SHP77 (cell line): ENCODE data around the gene RDH13.
A peak's percentile ranks its signal among the peaks of the same experiment; 100 is the strongest.
"Not testable (repeated sequence)": the region's sequence is repeated elsewhere in the genome, so short reads cannot be mapped to it uniquely, and the experiment has no call there.

Source experiments
- DNase-seq, 2 experiments: peaks; one replicate each; lab custom pipeline; 2025; lab: John Stamatoyannopoulos, UW

Gene RDH13, protein sequence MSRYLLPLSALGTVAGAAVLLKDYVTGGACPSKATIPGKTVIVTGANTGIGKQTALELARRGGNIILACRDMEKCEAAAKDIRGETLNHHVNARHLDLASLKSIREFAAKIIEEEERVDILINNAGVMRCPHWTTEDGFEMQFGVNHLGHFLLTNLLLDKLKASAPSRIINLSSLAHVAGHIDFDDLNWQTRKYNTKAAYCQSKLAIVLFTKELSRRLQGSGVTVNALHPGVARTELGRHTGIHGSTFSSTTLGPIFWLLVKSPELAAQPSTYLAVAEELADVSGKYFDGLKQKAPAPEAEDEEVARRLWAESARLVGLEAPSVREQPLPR

DNA sequence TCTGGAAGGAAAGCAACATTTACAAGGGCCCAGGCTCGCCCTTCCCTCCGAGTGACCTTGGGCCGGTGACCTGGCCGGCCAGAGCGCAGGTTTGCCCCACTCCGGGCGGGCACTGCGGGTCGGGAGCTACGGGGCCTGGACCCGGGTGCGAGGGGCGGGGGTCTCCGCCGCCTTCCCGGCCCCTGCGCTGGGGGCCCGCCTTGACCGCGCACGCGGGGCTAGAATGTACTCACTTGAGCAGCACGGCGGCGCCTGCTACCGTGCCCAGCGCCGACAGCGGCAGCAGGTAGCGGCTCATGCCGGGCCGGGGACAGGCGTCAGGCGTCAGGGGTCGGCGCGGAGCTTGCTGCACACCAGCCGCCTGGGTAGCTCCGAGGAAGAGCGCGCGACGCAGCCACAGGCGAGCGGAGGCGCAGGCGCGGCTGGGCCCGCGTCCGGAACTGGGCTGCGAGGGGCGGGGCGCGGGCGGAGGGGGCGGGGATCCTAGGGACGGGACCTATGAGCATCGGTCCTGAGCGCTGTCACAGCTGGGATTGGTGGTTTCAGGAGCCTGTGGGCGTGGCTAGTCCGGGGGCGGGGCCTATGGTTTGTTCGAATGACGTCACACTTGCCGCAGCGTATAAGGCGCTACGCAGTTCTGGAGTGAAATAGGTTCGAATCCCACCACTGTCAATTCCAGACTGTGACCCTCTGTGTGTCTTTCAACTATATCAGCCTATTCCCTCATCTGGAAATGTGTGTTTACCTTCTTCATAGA, at the start of gene RDH13:
Gene RDH13 (minus strand): TSS at position 414 of the 757 bp plus-strand sequence. CDS start 116 bp downstream, at position 298.
- DNase-seq = peak; percentile 91 to 92

DNA sequence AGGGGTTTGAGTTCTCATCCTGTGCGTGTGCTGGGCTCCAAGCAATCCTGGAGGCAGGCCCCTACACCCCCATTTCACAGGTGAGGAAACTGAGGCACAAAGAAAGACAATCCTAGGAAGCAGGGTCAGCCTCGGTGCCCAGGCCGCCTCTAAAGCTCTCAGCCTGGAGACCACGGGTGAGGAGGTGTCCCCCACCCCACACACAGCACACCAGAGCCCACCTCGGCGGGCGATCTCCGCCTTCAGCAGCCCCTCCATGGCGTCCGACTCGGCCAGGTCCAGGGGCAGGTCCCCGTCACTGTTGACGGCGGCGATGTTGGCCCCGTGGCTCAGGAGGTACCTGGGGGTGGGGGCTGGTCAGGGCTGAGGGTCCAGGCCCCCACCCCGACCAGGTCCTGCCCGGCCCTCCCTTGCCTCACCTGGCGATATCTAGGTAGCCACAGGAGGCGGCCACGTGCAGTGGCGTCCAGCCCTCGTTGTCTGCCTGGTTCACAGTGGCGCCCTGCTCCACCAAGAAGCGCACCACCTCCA, 49.4 kb upstream of the RDH13 start:
- DNase-seq = no peak

DNA sequence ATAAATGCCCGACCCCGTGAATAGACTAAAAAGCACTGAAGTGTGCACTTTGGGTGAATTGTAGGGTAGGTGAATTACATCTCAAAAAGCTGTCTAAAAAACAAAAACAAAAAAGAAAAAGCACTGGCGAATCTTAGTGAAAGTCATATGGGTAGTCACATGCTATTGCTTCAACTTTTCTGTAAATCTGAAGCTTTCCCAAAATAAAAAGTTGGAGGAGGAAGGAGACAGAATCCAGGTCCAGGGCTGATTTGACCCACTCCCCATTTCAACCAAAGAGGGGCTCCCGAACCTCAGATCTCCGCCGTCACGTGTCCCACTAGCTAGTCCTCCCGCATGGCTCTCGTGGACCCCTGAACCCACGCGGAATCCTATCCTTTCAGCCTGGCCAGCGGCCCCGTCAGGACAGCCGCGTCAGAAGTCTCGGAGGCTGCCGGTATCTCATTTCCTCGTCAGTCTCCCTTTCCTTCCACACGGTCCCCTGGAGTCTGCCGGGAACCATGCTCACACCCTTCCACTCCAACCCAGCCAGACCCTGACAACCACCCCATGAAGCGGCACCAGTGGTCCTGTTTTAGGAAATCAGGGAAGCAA, 48.4 kb upstream of the RDH13 start:
- DNase-seq = no peak

DNA sequence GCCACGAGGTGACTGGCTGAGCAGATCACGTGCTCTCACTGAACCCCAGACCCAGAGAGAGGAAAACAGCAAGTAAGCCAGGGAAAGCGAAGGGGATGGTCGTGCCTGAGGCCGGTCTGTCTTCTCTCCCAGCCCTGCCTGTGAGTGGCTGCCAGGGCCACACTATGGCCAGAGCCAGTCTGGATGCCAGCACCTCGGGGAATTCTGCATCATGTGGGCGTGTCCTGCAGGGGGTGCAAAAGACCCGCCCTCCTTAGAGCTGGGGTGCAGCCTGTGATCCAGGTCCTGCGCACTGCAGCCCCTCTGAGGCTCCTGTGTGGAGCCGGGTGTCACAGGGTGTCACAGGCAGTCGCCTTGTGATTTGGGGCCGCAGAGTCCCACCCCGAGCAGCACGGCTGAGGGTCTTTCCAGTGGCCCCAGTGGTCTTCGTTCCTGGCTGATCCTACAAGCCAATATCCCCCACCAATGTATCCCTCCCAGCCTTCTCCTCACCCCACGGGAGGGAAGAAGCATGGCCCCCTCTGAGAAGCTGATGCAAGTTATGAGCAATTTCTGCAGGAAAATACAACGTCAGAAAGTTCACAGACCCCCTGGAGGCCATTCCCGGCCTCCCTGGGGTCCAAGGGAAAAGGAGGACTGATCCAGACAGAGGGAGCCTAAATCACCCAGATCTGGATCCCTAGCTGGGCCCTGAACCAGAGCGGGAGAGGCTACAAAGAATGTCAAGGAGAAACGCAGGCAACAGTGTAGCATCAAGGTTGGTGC, 46.8 kb upstream of the RDH13 start:
- no peak for DNase-seq

DNA sequence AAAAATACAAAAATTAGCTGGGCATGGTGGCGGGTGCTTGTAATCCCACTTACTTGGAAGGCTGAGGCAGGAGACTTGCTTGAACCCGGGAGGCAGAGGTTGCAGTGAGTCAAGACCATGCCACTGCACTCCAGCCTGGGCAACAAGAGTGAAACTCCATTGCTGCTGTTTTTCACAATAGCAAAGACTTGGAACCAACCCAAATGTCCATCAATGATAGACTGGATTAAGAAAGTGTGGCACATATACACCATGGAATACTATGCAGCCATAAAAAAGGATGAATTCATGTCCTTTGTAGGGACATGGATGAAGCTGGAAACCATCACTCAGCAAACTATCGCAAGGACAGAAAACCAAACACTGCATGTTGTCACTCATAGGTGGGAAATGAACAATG, 44.3 kb upstream of the RDH13 start:
- not testable (repeated sequence) for DNase-seq

DNA sequence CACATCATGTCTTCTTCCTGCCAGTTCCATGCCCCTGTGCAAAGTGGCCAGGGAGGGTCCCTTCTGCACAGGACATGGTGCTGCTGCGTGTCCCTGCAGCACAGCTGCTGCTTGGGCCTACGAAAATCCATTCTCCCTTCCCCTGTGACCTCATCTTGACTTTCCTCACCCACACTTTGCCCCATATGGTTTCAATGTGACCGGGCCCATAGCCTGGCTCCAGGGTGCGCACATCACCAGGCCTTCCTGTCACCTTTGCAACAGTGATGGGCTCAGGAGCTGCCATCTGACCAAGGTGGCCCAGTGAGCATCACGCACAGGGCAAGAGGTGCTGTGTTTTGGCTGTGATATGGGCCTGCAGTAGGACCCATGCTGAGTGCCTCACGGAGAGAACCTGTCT, 43.6 kb upstream of the RDH13 start:
- DNase-seq = no peak

DNA sequence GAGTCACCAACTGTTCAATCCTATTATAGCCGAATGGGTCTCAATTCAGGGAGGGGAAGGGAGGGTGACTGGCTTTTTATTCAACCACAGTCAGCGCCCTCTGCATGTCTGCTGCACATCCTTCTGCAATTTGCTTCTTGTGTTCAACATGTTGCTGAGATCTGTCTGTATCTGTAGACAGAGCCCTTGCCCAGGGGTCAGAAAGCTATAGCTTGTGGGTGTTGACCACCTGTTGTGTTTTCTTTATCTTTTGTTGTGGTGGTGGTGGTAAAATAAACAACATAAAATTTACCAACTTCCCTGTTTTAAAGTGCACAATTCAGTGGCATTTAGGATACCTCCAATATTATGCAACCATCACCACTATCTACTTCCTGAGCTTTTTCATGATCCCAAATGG, 42.3 kb upstream of the RDH13 start:
- DNase-seq = no peak

DNA sequence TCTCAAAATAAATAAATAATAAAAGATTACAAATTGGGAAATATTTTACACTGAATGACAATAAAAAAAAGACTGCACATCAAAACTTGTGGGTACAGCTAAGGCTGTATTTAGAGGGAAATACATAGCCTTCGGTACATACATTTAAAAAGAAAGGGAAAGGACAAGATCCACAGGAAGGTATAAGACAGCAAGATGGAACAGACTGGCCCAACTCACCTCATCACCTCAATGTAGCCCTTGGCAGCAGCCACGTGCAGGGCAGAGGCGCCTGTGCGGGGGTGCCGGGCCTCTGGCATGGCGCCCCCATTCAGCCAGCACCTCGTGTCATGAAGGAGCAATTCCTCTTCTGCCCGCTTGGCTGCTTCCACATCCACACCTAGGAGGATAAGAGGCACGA, 40.2 kb upstream of the RDH13 start:
- DNase-seq = no peak

DNA sequence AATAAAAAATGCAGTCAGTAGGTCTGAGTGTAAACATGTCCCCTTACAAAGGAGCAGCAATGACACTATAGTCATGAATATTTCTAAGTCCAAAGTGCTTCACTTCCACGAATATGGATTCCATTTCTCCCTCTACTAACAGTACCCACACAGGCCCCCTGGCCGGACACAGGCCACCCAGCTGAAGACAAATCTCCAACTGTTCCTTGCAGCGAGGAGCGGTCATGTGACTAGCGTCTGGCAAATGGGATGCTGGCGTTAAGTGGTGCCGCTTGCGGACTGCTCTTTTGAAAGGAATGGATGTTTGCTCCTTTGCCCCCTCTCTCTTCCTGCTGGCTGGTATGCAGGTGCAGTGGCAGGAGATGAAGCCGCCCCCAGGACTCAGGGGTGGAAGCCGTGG, 38.3 kb upstream of the RDH13 start:
- DNase-seq = no peak

DNA sequence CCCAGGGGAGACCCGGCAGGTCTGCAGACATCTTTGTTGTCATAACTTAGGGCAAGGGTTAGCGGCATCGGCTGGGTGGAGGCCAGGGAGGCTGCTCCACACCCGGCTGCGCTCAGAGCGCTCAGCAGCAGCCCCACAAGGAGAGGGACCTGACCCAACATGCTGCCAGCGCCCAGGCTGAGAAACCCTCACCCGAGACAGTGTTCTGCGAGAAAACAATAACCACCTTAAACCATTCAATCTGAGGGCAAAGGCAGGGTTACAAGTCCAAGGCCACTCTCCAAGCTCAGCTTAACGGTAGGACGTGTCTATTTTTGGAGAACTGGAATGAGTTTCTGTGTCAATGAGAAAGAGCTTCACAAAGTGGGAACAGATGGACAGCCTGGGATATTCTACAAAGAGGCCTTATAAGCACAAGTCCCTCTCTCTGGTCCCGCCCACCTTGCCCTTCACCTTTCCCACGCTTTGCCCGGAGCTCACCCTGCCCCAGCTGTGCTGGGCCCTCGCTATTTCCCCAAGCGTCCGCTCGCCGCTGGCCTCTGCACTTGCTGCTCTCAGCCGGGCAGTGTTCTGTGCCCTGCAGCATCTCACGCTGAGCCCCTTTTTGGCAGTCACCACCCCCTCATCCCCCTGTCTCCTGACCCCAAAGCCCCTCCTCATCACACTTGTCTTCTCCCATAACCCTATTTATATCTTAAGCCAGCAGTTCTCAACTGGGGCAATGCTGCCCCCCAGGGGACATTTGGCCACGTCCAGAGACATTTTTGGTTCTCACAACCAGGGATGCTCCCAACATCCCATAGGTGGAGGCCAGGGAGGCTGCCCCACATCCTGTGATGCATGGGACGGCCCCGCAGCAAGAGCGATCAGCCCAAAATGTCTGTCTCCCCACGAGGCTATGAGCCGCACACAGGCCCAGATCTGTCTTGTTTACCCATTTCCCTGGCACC, 36.9 kb upstream of the RDH13 start:
- DNase-seq = no peak

DNA sequence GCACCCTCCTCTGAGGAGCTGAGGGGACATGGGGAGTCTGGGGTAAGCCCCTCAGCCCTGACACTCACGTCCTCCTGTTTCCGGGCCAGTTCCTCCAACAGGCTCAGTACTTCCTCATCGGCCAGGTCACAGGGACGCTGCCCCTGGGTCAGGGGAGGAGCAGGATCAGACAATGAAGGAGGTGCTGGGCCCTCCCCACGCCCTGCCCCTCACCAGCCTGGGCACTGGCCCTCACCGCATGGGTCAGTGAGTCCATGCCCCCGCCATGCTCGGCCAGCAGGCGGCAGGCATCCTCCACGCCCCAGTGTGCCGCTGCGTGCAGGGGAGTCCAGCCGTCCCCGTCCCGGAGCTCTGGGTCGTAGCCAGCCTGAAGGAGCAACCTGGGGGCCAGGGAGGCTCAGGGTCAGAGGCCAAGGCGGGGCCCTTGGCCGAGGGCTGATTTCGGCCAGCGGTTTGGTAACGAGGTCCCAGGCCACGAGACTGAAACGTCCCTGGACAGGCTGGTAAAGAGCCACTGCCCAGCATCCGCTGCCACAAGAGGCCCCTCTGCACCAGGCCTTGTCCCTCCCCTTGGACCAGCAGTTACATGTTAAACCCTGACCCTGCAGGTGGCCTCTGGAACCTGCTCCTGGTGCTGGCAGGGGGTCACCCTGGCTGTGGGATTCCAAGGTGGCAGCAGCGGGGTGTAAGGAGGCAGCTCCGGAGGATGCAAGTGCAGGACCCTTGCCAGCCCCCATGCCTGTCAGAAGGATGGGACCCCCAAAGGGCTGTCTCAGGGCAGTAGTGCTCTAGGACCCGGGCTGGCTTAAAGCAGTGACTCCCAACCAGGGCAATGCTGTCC, 36.0 kb upstream of the RDH13 start:
- no peak for DNase-seq

DNA sequence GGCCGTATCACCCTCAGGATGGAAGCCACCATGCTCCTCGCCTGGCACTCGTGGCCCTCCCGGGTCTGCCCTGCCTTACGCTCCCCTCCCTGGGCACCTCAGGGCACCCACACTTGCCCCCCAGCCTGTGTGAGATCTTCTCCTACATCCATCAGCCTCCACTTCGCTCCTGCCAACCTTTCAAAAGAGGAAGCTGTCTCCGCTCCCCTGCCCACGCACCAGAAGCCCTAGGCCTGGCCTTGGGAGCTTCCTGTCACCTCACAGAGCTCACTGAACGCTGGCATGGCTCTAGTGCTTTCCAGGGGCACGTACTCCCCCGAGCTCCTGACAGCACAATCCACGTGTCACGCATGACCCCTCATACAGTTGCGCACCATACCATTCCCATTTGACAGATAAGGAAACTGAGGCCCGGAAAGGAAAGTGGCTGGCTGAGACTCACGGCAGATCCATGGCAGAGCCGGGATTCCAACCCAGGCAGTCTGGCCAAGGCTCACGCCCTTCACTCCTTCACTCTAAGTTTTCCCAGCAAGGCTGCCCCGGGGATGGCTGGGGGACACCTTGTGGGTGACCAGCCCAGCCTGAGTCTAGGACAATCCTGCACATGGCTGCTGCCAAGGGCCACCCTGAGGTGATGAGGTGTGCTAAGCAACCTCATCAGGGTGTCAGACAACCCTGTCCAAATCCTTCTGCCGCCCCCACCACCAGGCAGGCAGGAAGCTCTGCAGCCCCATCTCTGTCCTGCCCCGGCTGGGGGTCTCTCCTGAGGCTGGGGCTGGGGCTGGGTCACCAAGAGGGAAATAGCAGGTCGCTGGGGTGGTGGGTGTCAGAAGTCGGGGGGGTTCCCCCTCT, 35.1 kb upstream of the RDH13 start:
- no peak for DNase-seq

DNA sequence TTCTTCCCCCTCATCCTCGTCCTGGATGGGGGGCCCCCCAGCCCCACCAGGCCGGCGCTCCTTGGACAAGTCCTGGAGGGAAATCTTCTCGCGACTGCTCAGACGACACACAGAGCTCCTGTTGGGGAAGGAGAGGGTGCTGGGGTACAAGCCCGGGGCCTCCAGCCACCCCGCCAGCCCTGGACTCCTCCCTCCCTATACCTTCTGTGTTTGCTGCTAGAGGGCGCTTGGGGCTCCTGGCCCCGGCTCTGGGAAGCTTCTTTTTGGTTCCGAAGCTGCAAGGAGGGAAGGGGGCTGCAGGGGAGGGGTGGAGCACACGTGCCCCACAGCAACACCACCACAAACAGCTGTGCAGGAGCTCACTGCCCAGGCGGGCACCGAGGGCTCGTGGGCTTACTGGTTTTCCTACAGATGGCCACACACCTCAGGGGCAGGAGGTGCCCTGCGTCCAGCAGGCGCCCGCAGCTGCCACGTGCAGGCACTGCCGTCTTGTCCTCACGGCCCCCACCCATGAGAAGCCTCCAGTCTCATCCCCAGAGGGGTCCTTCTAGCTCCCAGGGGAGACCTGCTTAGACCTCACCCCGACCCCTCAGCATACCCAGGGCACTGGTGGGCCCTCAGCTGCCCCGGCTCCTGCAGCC, 33.2 kb upstream of the RDH13 start:
- DNase-seq = no peak

DNA sequence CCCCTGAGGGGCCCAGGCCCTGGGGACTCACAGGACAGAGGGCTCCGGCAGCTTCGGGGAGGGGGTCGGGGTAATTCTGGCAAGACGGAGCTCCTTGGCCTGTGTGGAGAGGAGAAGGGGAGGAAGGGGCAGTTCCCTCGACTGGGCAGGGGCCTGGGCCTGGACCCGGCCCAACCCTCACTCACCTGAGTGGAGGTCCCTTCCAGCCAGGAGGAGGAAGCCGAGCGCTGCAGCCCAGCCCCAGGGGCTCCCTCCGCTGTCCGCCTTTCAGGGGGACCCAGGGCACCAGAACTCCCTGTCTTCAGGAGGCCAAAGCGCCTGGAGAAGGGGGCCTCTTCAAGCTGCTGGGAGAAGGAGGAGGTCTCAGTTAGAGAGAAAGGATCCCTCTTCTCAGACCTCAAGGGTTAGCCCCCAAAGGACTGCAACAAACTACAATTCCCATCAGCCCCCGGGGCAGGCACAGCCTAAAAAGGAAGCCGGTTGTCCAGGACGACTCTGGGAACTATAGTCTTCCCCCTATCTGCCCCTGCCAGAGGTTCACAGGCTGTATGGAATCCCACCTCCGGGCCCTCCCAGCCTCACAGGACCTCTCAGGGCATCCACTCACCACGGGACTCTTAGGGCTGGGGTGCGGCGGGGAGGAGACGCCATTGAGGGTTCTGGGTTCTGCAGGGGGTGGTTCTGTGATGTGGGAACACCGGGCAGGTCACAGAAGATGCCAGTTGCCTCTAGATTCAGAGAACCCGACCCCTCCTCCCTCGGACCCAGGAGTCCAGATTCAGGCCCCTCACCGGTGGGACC, 32.5 kb upstream of the RDH13 start:
- no peak for DNase-seq

DNA sequence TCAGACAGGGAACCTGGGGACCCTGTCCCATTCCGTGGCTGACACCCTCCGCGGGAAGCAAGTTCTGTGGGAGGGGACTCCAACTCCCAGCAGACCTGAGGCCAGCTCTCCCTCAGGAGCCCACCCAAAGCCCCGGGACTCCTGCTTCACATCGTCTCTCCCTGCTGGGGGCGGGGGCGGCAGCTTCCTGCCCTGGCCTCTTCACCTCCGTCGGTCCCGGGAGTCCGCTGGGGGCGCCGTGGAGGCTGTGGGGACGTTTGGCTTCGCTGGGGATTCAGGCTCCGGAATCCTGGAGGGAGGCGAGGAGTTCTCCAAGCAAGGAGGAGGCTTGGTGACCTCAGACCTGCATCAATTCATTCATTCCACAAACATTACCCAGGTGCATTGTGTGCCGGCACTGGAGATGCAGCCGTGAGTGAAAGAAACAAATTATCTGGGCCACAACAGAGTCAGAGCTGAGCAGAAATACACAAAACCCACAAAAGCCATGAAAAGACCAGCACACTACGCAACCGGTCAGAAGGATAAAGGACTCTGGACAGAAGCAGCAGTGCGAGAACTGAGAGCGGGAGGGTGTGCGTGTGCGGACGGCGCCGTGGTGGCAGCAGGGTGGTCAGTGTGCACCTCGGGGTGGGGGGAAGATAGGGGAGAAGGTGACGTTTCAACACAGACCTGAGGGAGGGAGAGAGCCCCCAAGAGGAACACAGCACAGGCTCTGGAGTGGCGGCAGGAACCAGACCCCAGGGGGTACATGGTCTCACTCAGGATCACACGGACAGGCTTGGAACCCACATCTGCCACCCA, 31.7 kb upstream of the RDH13 start:
- no peak for DNase-seq

DNA sequence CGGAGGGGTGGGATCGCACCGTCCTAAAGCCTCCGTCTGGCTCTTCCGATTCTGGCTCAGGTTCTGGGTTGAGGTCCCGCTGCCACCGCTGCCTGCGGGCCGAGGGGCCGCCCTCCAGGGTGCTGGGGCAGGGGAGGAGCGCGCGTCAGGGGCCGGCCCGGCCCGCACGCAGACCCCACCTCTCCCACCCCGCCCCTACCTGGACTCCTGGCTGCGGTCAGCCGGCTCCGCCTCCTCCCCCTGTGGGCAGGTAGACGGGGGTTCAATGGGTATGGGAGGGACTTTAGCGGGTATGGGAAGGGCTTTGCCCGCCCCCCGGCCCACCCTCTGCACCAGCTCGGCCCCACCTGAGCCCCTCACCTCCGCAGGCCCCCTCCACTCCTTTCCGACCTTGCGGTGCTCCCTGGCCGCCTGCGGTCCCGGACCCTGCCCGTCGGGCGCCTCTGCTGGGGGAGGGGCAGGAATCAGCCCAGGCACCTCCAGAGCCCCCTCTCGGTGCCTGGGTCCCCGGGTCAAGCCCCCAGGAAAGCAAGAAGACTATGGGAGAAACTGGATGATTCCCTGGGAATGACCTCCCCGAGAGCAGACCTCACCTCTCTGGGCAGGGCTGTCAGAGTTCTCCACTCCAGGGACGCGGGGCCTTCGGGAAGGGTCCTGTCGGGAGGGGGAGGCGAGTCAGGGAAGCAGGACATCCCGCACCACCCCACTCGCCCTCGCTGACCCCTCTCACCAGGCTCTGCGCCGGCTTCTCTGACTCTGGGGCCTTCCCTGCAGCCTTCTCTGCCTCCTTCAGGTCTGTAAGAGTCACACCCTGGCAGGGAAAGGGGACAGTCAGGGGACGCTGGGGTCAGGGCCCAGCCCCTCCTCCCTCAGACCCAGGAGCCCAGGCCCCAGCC, 29.7 kb upstream of the RDH13 start:
- DNase-seq = no peak
